Spleen (tissue), 7 donors: ENCODE data around the gene OR6C2.

Source experiments
- POLR2A ChIP-seq, 3 donors: fragments of 450-650 bp; IDR thresholded peaks; one replicate each; pipeline ENCODE4 v1.5.1; 2017; ENCODE audit warnings: antibody characterized with exemption in 3 of 3, mild to moderate bottlenecking in 1 of 3
- POLR2AphosphoS5 ChIP-seq, 3 donors: sonication (generic); formaldehyde crosslinking; IDR thresholded peaks; one replicate each; pipeline ENCODE4 v1.5.1; 2017; ENCODE audit warnings: antibody characterized with exemption in 3 of 3
- TF ChIP-seq, protein P1 (sequence below), 11 experiments: fragments of 200-600 bp in 7 of 11; fragments of 450-650 bp in 4 of 11; sonication (generic) in 4 of 11; IDR thresholded peaks in 8 of 11; conservative IDR thresholded peaks in 3 of 11; 1 replicate in 7 of 11; 2 replicates in 4 of 11; pipeline versions ENCODE4 v1.4.0 to v1.8.0; 2016 to 2021; ENCODE audit warnings: antibody characterized with exemption in 11 of 11, inconsistent platforms in 4 of 11, mild to moderate bottlenecking in 1 of 11
- donor health status: DM: no; HTN: no; CAD: no; lungs with moderate emphysema.
- donor health status: DM: no; HTN: no; CAD: no.
- donor health status: DM: no; HTN: no; CAD: no.

- TF ChIP-seq, protein P1, sequence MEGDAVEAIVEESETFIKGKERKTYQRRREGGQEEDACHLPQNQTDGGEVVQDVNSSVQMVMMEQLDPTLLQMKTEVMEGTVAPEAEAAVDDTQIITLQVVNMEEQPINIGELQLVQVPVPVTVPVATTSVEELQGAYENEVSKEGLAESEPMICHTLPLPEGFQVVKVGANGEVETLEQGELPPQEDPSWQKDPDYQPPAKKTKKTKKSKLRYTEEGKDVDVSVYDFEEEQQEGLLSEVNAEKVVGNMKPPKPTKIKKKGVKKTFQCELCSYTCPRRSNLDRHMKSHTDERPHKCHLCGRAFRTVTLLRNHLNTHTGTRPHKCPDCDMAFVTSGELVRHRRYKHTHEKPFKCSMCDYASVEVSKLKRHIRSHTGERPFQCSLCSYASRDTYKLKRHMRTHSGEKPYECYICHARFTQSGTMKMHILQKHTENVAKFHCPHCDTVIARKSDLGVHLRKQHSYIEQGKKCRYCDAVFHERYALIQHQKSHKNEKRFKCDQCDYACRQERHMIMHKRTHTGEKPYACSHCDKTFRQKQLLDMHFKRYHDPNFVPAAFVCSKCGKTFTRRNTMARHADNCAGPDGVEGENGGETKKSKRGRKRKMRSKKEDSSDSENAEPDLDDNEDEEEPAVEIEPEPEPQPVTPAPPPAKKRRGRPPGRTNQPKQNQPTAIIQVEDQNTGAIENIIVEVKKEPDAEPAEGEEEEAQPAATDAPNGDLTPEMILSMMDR (IDR thresholded peaks at IDR 0.05 in 8 of 11, conservative IDR thresholded peaks at IDR 0.05 in 3 of 11) = no peak
- TF ChIP-seq POLR2A (IDR thresholded peaks at IDR 0.05) = no peak
- no peak for TF ChIP-seq POLR2AphosphoS5 (IDR thresholded peaks at IDR 0.05)
Observed at GRCh38 chr12:55420307-55420962, 23.4 kb upstream of the OR6C2 start.
